ENCODE results near the gene KCNJ6. TPM values are rescaled to one million over a fixed set of nuclear protein-coding genes. Genes with fewer than 3 reads are reported as not detected.

Gene KCNJ6
- total and polyA plus RNA-seq, 2 of the 8 experiments (the other 6 are each of a cell fraction or from before 2014, with no cell fraction given) = 0.51 to 1.2 TPM

GRCh38 chr21:37865156-37865555 lies 51.1 kb downstream of the KCNJ6 start (continued):
- TF ChIP-seq POU5F1 (IDR thresholded peaks at IDR 0.05; ENCODE audit: low read depth, low read length) (no peak), EGR1 (IDR thresholded peaks at IDR 0.05; ENCODE audit: borderline replicate concordance, low read depth, low read length) (no peak), KDM1A (IDR thresholded peaks at IDR 0.05; ENCODE audit: borderline replicate concordance, low read length) (no peak), YY1 (IDR thresholded peaks at IDR 0.05; ENCODE audit: low read depth, low read length) (no peak), SUZ12 (IDR thresholded peaks at IDR 0.05; ENCODE audit: low read length) (no peak), TAF7 (optimal IDR thresholded peaks at IDR 0.05; ENCODE audit: borderline replicate concordance, low read depth, low read length) (no peak)
